ENCODE measurements around the gene SLC39A11. TPM values are rescaled to one million over a fixed set of nuclear protein-coding genes. Genes with fewer than 3 reads are reported as not detected.

Gene SLC39A11
- total RNA-seq, 1 experiment from 2014 or later: 46.4 TPM

- Histone ChIP-seq H3K9ac (ENCODE audit: low read length) (no peak overlapping the region; the same call in 1 of the 2 replicates), H3K9me2 (ENCODE audit: insufficient read depth) (no peaks in the 10 kb centered on the region), H3K79me2 (ENCODE audit: insufficient read depth, low read length) (peaks cover 4% of the 10 kb centered on the region; the same call in 1 of the 2 replicates), H3K4me2 (ENCODE audit: low read length) (no peak overlapping the region), H3K27me3 (ENCODE audit: insufficient read depth, low read length) (no peaks in the 10 kb centered on the region), H2AFZ (ENCODE audit: low read depth, low read length, poor library complexity, severe bottlenecking) (no peak overlapping the region), H3K4me3 (replicated peaks in 1 of 2; ENCODE audit: low read depth in 1 of 2, low read length in 2 of 2) (no peak overlapping the region), H4K20me1 (ENCODE audit: insufficient read depth) (no peaks in the 10 kb centered on the region), H3K9me3 (ENCODE audit: control insufficient read depth in 1 of 2, insufficient read depth in 1 of 2, low read depth in 1 of 2, low read length in 2 of 2) (no peaks in the 10 kb centered on the region), H3K36me3 (ENCODE audit: control insufficient read depth in 1 of 2, insufficient read depth in 2 of 2, low read length in 2 of 2) (no peaks in the 10 kb centered on the region), H3K4me1 (ENCODE audit: control insufficient read depth in 1 of 2, insufficient read depth in 2 of 2, low read length in 2 of 2) (peaks cover 39 to 70% of the 10 kb centered on the region in 2 experiments), H3K27ac (ENCODE audit: low read depth, low read length) (no peak overlapping the region)
- TF ChIP-seq ZBTB33 (IDR thresholded peaks at IDR 0.05; ENCODE audit: extremely low read depth, insufficient replicate concordance, low read length): no peak
- TF ChIP-seq ZFX (IDR thresholded peaks at IDR 0.05): no peak
- TF ChIP-seq POLR2AphosphoS5 (IDR thresholded peaks at IDR 0.05; ENCODE audit: low read depth, low read length): no peak
- TF ChIP-seq EZH2 (IDR thresholded peaks at IDR 0.05): no peak
- no peak for TF ChIP-seq SP1 (IDR thresholded peaks at IDR 0.05; ENCODE audit: low read depth)
- no peak for TF ChIP-seq MAX (IDR thresholded peaks at IDR 0.05)
- TF ChIP-seq CBX3 (IDR thresholded peaks at IDR 0.05; ENCODE audit: low read depth): no peak
- TF ChIP-seq RAD21 (IDR thresholded peaks at IDR 0.05; ENCODE audit: low read depth): no peak
- TF ChIP-seq SRF (IDR thresholded peaks at IDR 0.05; ENCODE audit: low read depth): no peak
- no peak for TF ChIP-seq YY1 (IDR thresholded peaks at IDR 0.05; ENCODE audit: extremely low read depth, insufficient replicate concordance, low read depth, low read length)
- TF ChIP-seq POLR2A (IDR thresholded peaks at IDR 0.05; ENCODE audit: borderline replicate concordance, extremely low read depth, insufficient read depth, insufficient read length): no peak
- TF ChIP-seq CTCF (IDR thresholded peaks at IDR 0.05 in 2 of 3, conservative IDR thresholded peaks at IDR 0.05 in 1 of 3; ENCODE audit: borderline replicate concordance in 1 of 3, insufficient read depth in 1 of 3, low read depth in 2 of 3, low read length in 2 of 3): no peak
- no peak for TF ChIP-seq EGR1 (IDR thresholded peaks at IDR 0.05; ENCODE audit: low read depth)
- no peak for TF ChIP-seq CEBPB (IDR thresholded peaks at IDR 0.05; ENCODE audit: low read depth)
- RAD21 ChIA-PET (ENCODE audit: low non-redundant PET in 1 of 2, low total read pairs in 2 of 2, uncharacterized antibody in 2 of 2, unreplicated experiment in 2 of 2): no interaction called here
- CTCF ChIA-PET: no interaction called here
- POLR2A ChIA-PET: no interaction called here
- DNase-seq (ENCODE audit: low read depth, low spot score): no peak
- intact Hi-C loops (cut with micrococcal nuclease): no loop called here
- ATAC-seq: no peak
- no TSS peak for BruUV-seq (replicated peaks)
These were observed 436.2 kb downstream of the SLC39A11 start for GRCh38 chr17:72656130-72656763.
